Skeletal muscle tissue (tissue), 4 donors: ENCODE measurements around the gene TOM1. TPM values are rescaled to one million over a fixed set of nuclear protein-coding genes. Genes with fewer than 3 reads are reported as not detected.
"Not testable (repeated sequence)": the region's sequence is repeated elsewhere in the genome, so short reads cannot be mapped to it uniquely, and the experiment has no call there.

Source experiments
- H3K27ac ChIP-seq: one replicate; pipeline ENCODE4 v1.7.0; 2013; ENCODE audit warnings: mild to moderate bottlenecking, low read depth, low read length, inconsistent platforms
- H3K27me3 ChIP-seq, 3 donors: one replicate each; pipeline ENCODE4 v1.7.0; 2013; ENCODE audit warnings: low read length in 3 of 3; ENCODE audit not compliant: control insufficient read depth in 3 of 3, insufficient read depth in 3 of 3
- H3K36me3 ChIP-seq, 3 donors: one replicate each; pipeline ENCODE4 v1.7.0; 2013; ENCODE audit warnings: low read length in 3 of 3; ENCODE audit not compliant: control insufficient read depth in 3 of 3, insufficient read depth in 3 of 3
- H3K4me1 ChIP-seq, 3 donors: one replicate each; pipeline ENCODE4 v1.7.0; 2013; ENCODE audit warnings: low read length in 3 of 3, mild to moderate bottlenecking in 3 of 3; ENCODE audit not compliant: control insufficient read depth in 3 of 3, insufficient read depth in 3 of 3
- H3K4me3 ChIP-seq, 3 donors: one replicate each; pipeline ENCODE4 v1.7.0; 2013; ENCODE audit warnings: low read length in 3 of 3
- H3K9ac ChIP-seq, 3 donors: one replicate each; pipeline ENCODE4 v1.7.0; 2013; ENCODE audit warnings: low read length in 3 of 3, mild to moderate bottlenecking in 3 of 3, moderate library complexity in 2 of 3, low read depth in 1 of 3
- H3K9me3 ChIP-seq, 3 donors: one replicate each; pipeline ENCODE4 v1.7.0; 2013; ENCODE audit warnings: low read length in 3 of 3; ENCODE audit not compliant: control insufficient read depth in 3 of 3
- total RNA-seq: library from RNA; depleted of rRNA; stranded (reverse); fragments of >200 nt; gene quantifications from one replicate; pipeline ENCODE4 v1.2.3, GENCODE V29; 2014
- donor health status: Osteomylitis.

Gene TOM1
- total RNA-seq, 1 donor from 2014 or later, result 14.1 TPM

GRCh38 chr22:35384975-35385588 lies 85.4 kb downstream of the TOM1 start:
- no peak overlapping the region for H3K4me3 ChIP-seq

GRCh38 chr22:35386670-35387288 lies 87.1 kb downstream of the TOM1 start:
- Histone ChIP-seq H3K27me3 (no peaks in the 10 kb centered on the region), H3K9me3 (no peaks in the 10 kb centered on the region), H3K27ac (no peak overlapping the region), H3K9ac (peak overlapping the region in 2 of 3 donors; percentile 3), H3K36me3 (peaks cover 31 to 59% (median 47%) of the 10 kb centered on the region in 3 donors), H3K4me1 (peaks cover 8 to 29% (median 13%) of the 10 kb centered on the region in 3 donors), H3K4me3 (no peak overlapping the region)

More at GRCh38 chr22:35384975-35385588, 85.4 kb downstream of the TOM1 start:
- no peak overlapping the region for H3K9ac ChIP-seq
- peaks cover 24 to 51% (median 41%) of the 10 kb centered on the region in 3 donors for H3K36me3 ChIP-seq
- H3K27me3 ChIP-seq, result no peaks in the 10 kb centered on the region
- H3K9me3 ChIP-seq, result no peaks in the 10 kb centered on the region
- peaks cover 21 to 43% (median 26%) of the 10 kb centered on the region in 3 donors for H3K4me1 ChIP-seq
- H3K27ac ChIP-seq, result no peak overlapping the region

DNA sequence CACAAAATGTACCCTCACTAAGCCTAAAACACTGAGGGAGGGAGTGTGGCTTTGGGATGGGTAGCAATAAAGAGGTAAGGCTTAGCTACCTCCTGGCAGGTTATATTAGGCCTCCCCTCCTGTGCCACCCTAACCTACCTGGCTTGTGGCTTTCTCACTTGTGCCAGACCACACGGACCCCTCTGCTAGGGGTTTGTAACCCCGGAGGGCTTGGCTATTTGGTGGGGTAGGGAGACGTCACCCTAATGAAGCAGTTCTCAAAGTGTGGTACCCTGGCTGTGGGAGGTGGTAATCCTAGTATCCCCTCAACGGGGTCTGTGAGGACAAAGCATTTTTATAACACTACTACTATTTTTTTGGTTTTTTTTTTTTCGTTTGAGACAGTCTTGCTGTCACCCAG lies 91.2 kb downstream of the TOM1 start:
- Histone ChIP-seq H3K9ac (no peak overlapping the region), H3K4me1 (no peaks in the 10 kb centered on the region), H3K27ac (no peak overlapping the region), H3K4me3 (no peak overlapping the region), H3K36me3 (peaks cover 33 to 52% (median 49%) of the 10 kb centered on the region in 3 donors), H3K27me3 (no peaks in the 10 kb centered on the region), H3K9me3 (no peaks in the 10 kb centered on the region)

DNA sequence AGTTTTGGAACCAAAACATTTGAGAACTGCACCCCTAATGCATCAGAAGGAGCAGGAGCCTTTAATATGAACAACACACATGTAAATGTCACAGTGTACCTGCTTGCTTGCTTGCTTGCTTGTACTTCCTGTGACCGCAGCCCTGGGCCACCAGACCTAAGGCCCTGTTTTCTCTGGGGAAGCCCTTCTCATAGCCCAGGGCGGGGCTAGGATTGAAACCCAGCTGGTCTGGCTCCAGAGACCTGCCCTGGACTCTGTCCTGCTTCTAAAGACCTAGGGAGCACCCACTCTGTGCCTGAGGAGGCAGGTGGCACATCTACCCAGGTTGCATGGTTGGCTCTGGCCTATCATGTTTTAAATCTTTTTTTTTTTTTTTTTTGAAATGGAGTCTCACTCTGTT lies 92.7 kb downstream of the TOM1 start:
- H3K27me3 ChIP-seq, result no peaks in the 10 kb centered on the region
- no peaks in the 10 kb centered on the region for H3K9me3 ChIP-seq
- H3K27ac ChIP-seq, result no peak overlapping the region
- H3K36me3 ChIP-seq, result peaks cover 21 to 40% (median 38%) of the 10 kb centered on the region in 3 donors
- H3K4me3 ChIP-seq, result no peak overlapping the region
- no peak overlapping the region for H3K9ac ChIP-seq
- H3K4me1 ChIP-seq, result no peaks in the 10 kb centered on the region

- Histone ChIP-seq H3K27ac (no peak overlapping the region), H3K4me3 (no peak overlapping the region), H3K4me1 (no peaks in the 10 kb centered on the region)
Measured at GRCh38 chr22:35393116-35394010, 93.7 kb downstream of the TOM1 start.

GRCh38 chr22:35394011-35394312 lies 94.3 kb downstream of the TOM1 start:
- no peaks in the 10 kb centered on the region for H3K9me3 ChIP-seq
- no peak overlapping the region for H3K9ac ChIP-seq
- peaks cover 15 to 31% (median 27%) of the 10 kb centered on the region in 3 donors for H3K36me3 ChIP-seq
- H3K27ac ChIP-seq, result no peak overlapping the region
- no peaks in the 10 kb centered on the region for H3K27me3 ChIP-seq
- no peak overlapping the region for H3K4me3 ChIP-seq
- no peaks in the 10 kb centered on the region for H3K4me1 ChIP-seq

More at GRCh38 chr22:35393116-35394010, 93.7 kb downstream of the TOM1 start:
- Histone ChIP-seq H3K36me3 (peaks cover 17 to 36% (median 31%) of the 10 kb centered on the region in 3 donors), H3K9ac (no peak overlapping the region), H3K9me3 (no peaks in the 10 kb centered on the region), H3K27me3 (no peaks in the 10 kb centered on the region)

DNA sequence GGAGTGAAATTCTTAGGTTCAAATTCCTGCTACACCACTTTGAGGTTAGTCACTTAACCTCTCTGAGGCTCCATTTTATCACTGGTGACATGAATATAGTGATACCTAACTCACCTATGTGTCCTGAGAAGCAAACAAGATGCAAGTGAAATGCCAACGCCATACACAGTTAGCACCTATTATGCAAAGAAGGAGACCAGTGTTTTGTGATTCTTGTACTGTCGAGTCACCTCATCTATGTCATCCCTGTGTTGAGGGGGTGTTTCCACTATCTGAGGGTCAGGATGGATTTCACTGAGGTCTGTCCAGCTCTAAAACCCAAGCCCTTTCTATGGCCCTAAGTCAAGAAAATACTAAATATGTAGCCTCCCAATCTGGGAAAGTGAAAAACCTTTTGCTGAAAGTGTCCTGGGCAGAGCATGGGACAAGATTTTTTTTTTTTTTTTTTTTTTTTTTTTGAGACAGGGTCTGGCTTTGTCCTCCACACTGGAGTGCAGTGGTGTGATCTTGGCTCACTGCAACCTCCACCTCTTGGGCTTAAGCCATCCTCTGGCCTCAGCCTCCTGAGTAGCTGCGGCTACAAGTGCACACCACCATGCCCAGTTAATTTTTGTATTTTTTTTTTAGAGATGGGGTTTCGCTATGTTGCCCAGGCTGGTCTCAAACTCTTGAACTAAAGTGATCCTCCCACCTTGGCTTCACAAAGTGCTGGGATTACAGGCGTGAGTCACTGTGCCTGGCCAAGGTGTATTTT lies 95.3 kb downstream of the TOM1 start:
- Histone ChIP-seq H3K27me3 (no peaks in the 10 kb centered on the region), H3K4me3 (no peak overlapping the region), H3K9me3 (no peaks in the 10 kb centered on the region), H3K4me1 (peaks cover 0 to 4% (median 0%) of the 10 kb centered on the region in 3 donors), H3K9ac (no peak overlapping the region), H3K27ac (no peak overlapping the region), H3K36me3 (peaks cover 12 to 25% (median 22%) of the 10 kb centered on the region in 3 donors)

- H3K9ac ChIP-seq, H3K9me3 ChIP-seq, H3K27me3 ChIP-seq, H3K4me3 ChIP-seq: not testable (repeated sequence)
- peaks cover 8 to 17% (median 15%) of the 10 kb centered on the region in 3 donors for H3K36me3 ChIP-seq
- peak overlapping the region; percentile 44 for H3K27ac ChIP-seq
- H3K4me1 ChIP-seq, result peaks cover 5 to 10% (median 9%) of the 10 kb centered on the region in 3 donors
Measured at GRCh38 chr22:35396622-35397021, 96.9 kb downstream of the TOM1 start.

DNA sequence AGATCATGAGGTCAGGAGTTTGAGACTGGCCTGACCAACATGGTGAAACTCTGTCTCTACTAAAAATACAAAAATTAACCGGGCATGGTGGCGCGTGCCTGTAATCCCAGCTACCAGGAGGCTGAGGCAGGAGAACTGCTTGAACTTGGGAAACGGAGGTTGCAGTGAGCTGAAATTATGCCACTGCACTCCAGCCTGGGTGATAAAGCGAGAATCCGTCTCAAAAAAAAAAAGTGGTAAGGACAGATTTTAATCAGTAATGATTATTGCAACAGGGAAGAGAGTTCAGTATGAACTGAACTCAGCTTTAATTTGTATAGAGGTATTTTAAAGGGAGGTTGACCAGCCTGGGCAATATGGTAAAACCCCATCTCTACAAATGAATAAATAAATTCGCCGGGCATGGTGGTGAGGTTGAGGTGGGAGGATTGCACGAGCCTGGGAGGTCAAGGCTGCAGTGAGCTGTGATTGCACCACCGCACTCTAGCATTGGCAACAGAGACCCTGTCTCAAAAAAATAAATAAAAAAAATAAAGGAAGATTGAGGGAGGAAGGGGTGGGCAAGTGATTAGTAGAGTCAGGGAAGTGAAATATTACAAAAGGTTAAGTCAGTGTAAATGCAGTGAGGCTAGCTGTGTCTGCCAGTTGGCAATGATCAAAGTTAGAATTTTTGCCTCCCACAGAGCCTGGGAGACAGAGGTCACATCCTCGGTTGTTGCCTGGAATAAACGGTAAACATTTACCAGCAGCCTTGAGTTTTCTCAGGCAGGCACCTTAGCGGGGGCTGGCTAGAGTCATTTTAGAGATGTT lies 97.6 kb downstream of the TOM1 start:
- peak overlapping the region; percentile 44 for H3K27ac ChIP-seq
- H3K9me3 ChIP-seq, result no peaks in the 10 kb centered on the region
- H3K27me3 ChIP-seq, result no peaks in the 10 kb centered on the region
- H3K9ac ChIP-seq, result no peak overlapping the region
- peaks cover 8 to 15% (median 13%) of the 10 kb centered on the region in 3 donors for H3K36me3 ChIP-seq
- peaks cover 5 to 10% (median 9%) of the 10 kb centered on the region in 3 donors for H3K4me1 ChIP-seq
- no peak overlapping the region for H3K4me3 ChIP-seq
